HG03457 (cell line): ENCODE results near the gene WNK2.

ENCODE experiments used
- ATAC-seq: cut with Tn5 transposase; IDR thresholded peaks from one replicate; pipeline ENCODE4 v1.9.1; 2021; ENCODE audit warnings: moderate number of reproducible peaks; ENCODE audit not compliant: unreplicated experiment

The WNK2 gene

DNA sequence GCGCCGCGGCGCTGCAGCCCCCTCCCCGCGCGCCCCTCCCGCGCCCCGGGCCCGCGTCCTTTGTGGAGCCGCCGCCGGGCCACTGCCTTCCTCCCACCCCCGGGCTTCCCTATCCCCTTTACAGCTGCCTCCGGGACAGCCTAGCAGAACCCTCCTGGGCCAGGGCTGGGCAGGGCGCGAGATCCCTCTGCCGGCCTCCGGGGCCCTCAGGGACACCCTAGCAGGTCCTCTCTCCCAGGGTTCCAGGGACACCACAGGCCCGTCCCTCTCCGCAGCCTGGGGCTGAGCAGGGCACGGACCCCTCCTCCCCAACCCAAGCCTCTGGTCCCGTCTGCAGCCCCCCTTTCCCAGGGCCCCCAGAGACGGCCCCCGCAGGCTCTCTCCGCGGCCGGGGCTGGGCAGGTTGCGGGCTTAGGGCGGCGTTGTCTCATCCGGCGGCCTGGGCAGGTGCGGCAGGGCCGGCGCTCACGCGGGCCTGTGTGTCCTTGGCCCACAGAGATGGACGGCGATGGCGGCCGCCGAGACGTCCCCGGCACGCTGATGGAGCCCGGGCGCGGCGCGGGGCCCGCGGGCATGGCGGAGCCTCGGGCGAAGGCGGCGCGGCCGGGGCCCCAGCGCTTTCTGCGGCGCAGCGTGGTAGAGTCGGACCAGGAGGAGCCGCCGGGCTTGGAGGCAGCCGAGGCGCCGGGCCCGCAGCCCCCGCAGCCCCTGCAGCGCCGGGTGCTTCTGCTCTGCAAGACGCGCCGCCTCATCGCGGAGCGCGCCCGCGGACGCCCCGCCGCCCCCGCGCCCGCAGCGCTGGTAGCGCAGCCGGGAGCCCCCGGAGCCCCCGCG, 710 bp downstream of the WNK2 start:
- no peak for ATAC-seq

DNA sequence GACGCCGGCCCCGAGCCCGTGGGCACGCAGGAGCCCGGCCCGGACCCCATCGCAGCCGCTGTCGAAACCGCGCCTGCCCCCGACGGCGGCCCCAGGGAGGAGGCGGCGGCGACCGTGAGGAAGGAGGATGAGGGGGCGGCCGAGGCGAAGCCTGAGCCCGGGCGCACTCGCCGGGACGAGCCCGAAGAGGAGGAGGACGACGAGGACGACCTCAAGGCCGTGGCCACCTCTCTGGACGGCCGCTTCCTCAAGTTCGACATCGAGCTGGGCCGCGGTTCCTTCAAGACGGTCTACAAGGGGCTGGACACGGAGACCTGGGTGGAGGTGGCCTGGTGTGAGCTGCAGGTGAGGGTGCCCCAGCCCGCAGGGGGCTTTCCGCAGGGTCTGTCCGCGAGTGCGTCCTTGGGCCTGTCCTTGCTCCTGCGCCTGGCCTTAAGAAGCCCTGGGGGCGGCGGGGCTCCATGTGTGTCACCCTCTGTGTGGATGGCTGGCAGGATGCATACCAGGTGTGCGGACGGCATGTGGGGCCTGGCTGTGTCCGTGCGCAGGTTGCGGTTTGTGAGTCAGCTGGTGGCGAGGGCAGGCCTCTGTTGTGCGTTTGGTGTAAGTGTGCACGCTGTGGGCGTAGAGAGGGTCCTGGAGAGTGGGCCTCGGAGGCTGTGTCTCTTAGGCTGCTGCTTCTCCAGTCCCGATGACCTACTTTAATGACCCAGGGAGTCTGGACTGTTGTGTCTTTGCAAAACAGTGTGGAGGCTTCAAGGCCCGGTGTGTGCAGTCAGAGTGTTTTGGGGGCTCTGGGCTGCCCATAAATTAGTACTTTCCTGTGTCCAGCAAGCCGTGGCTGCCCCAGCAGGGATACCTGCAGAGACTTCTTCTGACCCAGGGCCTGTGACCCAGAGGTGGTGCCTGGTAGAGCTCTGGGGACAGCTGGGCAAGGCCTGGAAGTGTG, 1.6 kb downstream of the WNK2 start:
- no peak for ATAC-seq

DNA sequence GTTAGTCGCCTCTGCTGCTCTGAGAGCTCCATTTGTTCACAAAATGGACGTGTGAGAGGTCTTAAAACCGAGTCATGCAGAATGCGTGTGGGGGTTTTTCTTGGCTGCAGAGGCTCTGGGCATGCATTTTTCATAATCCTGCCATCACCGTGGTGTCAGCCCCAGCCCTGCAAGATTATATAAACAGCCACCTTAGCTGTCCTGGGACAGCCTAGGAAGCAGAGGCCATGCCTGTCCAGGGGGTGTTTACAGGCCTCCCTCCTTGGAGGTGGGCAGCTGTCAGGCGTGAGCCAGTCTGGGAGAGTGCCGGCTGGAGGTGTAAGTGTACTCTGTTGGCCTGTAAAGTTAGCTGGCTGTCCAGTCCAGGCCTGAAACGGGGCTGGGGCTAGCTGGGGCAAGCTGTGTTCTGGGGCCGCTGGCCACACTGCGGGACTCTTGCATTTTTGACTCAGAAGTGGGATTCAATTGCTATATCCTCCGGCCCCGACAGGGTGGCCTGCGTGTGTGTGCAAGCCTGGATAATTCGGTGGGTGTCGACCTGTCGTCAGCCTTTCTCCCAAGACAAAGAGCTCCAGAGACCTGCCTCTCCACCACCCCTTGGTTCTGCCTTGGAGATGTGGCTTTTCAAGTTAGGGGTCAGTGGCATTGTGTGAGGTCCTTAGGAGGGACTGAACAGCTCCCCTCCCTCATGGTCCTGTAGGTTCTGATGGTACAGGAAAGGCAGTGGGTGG, 2.4 kb downstream of the WNK2 start:
- ATAC-seq, result no peak

DNA sequence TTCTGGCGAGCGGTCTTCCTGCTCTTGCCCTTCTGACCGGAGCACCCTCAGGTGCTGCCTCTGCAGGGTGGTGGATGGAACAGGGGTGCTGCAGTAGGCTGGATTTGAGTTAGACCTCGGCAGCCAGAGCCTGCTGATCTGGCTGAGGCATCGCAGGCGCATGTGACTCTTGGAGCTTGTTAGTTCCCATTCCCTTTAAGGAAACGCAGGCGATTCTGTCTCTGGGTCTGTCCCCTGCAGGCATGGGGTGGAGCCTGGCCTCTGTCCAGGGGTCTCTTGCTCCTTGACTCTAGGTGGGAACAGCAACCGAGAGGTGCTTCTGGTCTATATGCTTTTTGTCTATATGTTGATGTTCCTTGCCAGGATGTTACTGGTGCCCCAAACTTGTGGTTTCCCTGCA, 3.1 kb downstream of the WNK2 start:
- ATAC-seq, result no peak

DNA sequence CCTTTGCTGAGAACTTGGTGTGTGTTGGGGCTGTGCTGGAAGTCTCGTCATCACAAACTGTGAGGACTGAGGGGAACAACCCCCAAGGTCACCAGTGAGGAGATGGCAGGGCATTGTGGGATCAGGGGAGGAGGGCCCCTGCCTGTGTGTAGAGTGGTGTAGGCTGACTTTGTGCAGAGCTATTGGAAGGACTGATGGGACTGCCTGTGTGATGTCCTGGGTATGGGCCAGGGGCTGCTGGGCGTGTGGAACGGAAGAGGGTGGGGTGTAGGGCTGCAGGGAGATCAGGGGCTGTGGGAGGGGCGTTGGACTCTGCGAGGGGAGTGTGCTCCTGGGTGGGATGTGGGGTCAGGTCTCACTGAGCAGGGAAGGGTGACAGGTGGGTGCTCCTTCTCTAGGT, 3.6 kb downstream of the WNK2 start:
- no peak for ATAC-seq

DNA sequence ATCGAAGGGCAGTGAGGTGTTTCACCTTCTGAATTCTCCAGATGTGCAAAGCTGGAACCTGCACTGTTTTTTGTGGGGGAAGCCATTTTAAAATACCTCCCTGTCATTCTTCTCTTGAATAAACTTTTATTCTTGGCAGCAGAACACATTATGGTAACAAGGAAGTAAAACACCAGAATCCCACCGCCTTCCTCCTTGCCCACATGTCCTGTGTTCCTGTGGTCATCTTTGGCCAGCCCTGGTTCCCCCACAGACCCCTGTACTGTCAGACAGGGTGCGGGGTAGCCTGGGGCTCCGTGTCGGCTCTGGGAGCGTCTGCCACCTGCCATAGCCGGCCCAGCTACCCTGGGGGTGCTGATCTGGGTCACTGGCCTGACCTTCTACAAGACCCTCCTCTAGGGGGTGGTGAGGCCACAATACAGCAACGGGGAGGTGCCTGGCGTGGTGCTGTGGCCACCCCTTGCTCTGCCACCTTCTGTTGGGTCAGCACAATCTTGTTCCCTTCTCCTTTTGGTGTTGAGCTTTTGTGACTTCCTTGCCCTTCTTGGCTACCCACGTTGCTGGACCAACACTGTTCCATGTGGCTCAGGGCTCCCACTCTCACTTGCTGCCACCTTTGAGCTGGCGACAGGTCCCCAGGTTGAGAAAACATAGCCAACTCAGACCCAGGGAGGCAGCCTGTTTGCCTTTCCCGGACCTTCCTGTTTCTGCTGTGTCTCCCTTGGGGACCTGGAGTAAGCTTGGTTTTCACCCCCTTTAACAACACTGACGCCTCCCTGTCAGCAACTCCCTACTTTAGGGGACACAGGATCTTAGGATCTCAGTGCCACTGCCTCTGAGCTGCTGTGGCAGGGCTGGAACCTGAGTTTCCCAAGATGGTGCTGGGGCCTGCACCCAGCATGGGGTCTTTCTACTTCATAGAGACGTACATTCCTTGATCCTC, 4.8 kb downstream of the WNK2 start:
- ATAC-seq, result no peak

DNA sequence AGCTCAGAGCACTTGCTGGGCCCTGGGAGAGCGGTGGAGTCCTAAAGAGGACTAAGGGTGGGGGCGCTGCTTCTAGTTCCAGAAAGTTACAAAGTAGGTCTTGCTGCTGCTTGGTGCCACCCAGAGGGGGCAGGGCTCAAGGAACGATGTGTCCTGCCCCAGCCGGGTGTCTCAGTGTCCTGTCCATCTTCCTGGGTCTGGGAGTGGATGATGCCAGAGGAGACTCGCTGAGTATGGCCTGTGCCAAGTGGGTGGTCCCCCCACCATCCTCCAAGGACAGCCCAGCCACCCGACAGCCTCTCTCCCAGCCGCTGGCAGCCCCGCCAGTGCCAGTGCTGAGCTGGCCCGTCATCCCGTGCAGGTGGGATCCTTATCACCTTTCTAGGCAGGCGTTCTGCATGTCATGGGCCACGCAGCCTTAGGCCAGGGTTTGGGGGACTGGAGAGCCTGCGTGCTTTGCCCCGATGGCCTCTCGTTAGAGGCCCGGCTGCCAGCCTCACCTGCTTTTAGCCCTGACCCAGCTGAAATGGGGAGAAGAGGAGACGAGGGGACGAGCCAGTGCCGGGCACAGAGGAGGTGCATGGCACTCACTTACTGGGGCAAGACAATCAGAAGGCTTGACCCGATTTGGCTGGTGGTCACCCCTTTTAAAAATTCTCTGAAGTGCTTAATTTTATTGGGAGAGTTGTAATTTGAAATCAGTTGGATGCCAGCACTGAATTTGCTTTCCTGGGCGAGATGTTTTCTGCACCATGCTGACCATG, 5.6 kb downstream of the WNK2 start:
- no peak for ATAC-seq

DNA sequence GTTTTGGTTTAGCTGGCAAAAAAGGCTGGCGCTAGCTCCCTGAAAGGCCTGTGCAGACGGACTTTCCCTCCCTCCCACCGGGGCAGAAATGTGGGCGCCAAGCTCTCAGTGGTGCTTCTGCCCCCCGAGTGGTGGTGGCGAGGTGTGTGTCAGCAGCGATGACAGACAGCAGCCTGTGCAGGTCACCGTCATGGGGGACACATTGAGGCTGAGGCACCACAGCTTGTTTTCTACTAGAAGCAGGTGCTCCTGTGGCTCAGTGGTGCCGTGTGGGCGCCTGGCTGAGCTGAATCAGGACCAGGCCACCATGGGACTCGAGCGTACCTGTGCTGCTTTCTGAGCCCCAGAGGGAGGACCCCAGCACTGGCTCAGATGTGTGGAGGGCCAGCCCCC, 6.2 kb downstream of the WNK2 start:
- ATAC-seq, result no peak

DNA sequence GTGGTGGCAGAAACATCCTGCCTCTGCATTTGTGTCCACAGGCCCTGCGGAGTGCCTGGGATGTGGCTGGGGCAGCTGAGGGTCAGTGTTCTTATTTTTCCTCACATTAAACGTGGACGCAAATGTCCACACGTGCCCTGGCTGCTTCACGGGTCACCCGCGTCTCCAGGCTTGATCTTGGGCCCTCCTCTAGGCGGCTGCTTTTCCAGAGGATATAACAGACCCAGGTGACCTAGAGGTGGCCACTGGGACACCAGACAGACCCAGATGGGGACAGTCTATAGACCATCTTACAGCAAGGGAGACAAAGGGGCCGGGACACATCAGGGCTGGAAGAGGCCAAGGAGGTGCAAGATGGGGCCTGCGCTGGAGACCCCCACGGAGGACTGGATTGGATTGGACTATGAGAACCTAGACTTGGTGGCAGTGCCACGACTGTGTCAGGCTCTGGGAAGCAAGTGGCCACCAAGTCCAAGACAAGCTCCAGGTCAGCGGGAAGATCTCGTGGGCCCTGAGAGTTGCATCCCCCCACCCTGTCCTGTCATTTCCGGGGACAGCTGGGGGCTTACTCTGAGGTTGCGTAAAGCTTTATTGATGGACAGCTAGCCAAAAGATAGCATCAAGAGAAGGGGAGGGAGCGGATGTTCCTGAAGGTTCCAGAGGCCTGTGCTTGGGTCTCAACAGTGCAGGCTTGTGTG, 6.9 kb downstream of the WNK2 start:
- no peak for ATAC-seq

DNA sequence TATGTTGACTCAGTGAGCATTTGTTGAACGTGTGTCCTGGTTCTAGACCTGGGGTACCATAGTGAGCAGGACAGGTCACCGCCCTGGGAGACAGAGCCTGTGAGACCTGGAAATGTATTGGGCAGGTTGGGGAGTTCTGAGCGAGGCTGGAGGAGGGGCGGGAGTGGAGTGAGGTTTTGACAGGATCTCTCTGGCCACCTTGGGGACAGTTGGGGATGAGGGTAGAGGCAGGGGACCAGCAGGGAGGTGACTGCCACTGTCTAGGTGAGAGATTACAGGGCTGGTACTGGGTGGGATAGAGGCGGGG, 7.4 kb downstream of the WNK2 start:
- no peak for ATAC-seq

DNA sequence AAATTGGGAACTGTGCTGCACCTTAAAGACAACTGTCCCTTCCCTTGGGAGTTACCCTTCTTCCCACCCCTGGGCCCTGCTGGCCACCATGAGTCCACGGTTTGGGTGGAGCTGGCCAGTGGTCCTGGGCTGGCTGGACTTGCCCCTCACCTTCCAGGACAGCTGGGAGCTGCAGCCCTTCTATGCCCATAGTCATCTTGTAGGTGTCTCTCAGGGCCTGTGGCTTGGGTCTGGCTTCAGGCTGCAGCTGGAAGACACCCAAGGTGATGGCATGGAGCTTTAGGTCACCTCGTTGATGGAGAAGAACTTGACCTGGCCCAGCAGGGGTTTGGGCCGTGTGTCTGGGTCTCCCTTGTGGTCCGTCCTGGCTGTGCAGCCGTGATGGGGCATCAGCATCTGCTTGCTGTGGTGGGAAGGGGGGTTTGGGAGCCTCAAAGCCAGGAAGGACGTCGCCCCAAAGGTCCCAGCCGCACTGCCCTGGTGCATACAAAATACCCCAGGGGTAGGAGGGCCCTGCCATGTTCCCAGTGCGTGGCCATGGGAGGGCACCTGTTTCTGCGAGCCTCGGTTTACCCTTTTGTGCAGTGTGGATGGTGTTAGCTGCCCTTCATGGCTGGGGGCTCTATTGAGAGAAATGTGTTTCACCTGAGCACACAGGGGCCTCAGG, 8.9 kb downstream of the WNK2 start:
- no peak for ATAC-seq

DNA sequence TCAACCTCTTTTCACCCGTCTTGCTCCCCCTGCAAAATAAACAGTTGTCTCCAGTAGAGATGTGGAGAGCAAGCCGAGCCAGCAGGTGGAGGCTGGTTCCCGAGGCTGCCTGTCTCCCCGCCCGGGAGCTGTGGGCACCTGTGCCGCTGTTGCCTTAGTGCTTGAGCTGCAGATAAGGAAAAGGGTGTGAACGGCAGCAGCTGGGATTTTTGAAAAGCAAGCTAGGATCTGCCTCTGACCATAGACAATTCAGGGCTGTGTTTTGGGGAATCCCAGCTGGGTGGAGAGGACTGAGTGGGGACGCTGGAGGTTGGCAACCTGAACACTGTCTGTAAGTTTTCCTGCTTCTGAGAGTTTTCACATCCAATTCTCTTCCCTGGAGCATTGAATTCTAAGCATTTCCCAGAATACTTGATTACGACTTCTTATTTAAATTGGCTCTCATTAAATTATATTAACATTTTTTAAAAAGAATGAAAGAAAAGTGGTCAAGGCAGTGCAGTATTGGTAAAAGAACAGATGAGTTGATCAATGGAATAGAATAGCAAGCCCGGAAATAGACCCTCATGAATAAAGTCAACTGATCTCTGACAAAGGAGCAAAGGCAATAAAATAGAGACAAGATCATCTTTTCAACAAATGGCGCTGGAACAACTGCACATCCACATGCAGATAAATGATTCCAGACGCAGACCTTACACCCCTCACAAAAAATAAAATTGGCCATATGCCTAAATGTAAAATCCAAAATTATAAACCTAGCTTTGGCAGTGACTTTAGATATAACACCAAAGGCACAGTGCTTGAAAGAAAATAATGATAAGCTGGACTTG, 9.7 kb downstream of the WNK2 start:
- no peak for ATAC-seq

DNA sequence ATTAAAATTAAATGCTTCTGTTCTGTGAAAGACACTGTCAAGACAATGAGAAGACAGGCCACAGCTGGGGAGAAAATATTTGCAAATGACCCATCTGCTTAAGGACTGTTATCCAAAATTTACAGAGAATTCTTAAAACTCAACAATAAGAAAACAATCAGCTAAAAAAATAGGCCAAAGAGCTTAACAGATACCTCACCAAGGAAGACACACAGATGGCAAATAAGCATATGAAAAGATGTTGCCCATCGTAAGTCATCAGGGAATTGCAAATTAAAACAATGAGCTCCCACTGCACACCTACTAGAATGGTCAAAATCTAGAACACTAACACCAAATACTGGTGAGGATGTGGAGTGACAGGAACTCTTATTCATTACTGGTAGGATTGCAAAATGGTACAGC, 10.3 kb downstream of the WNK2 start:
- ATAC-seq, result no peak

DNA sequence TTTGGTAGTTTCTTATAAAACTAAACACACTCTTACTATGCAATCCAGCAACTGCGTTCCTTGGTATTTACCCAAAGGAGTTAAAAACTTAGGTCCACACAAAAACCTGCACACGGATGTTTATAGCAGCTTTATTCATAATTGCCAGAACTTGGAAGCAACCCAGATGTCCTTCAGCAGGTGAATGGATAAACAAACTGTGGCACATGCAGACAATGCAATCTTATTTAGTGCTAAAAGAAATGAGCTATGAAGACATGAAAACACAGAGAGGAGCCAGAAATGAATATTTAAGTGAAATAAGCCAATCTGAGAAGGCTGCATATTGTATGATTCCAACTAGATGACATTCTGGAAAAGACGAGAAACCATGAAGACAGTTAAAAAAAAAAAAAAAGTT, 10.7 kb downstream of the WNK2 start:
- no peak for ATAC-seq

DNA sequence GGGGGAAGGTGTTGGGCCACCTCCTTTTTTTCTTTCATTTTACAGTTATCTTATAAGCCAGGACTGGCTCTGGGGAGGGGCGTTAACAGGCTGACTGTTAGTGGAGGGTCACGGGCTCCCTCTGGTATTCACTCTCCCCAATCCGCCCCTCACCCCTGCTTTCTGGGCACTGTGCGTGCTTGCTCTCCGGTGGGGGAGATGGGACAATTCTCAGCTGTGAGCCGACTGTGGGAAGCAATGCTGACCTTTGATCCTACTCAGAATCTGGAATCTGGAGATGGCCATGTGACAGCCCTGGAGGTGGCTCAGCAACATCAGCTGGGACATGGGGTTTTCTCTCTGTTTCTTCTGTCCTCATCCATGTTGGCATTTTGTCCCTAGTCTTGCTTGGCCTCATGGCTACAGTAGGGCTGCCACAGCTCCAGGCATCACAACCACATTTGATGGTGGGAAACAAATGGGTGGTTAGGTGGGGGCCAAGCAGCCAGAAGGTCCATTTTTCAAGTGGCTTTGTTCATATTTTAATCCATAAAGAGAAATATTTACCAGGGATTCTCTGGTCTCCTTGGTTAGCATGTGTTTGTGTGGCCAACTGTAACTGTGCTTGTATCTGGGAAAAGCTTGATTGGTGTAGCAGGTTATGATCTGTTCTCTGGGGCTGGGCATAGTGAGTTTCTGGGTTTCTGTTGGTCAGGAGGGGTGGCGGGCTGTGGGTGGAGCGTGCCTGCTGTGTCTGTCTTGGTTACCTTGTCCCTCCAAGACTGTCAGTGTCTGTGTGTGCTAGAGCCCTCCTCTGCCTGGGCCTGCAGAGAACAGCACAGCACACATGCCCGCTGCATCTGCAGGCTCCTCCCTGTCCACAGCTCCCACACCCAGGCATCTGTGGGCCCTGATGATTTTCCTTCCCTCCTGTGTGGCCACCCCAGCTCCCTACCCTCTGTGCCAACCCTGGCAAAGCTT, 12.4 kb downstream of the WNK2 start:
- no peak for ATAC-seq

DNA sequence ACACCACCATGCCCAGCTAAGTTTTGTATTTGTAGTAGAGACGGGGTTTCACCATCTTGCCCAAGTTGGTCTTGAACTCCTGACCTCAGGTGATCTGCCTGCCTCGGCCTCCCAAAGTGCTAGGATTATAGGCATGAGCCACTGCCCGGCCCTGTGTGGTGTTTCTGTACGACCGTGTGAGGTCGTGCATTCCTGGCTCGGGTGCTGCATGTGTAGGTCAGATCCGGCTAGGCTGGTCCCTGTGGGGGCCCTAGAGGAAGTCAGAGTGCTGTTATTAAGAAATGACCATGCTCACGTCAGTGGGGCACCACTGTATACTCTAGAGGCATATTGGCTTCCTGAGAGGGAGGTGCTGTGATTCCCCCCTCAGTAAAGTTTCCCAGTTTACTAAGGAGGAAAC, 13.7 kb downstream of the WNK2 start:
- ATAC-seq, result no peak
